Uterus (tissue), 4 donors: ENCODE data around the gene KCNQ1. TPM values are rescaled to one million over a fixed set of nuclear protein-coding genes. Genes with fewer than 3 reads are reported as not detected.

Source experiments
- DNase-seq, 2 donors: peaks; one replicate each; pipeline ENCODE4 v3.0.0-alpha.2; 2019 to 2020
- H3K27ac ChIP-seq, 2 donors: fragments of 200-600 bp; sonication (generic); 1 replicate in 1 of 2; 2 replicates in 1 of 2; pipeline ENCODE4 v1.5.1; 2016 to 2018
- H3K27me3 ChIP-seq, 2 donors: fragments of 200-600 bp; sonication (generic); one replicate each; pipeline ENCODE4 v1.5.1; 2018 to 2019; ENCODE audit warnings: control low read depth in 1 of 2
- H3K36me3 ChIP-seq, 2 donors: fragments of 200-600 bp; sonication (generic); one replicate each; pipeline ENCODE4 v1.5.1; 2019; ENCODE audit warnings: control low read depth in 1 of 2
- H3K4me1 ChIP-seq, 2 donors: fragments of 200-600 bp; sonication (generic); one replicate each; pipeline ENCODE4 v1.5.1; 2018 to 2019; ENCODE audit warnings: control low read depth in 1 of 2
- H3K4me3 ChIP-seq, 2 donors: fragments of 200-600 bp; sonication (generic); 1 replicate in 1 of 2; 2 replicates in 1 of 2; pipeline ENCODE4 v1.5.1; 2018 to 2019; ENCODE audit warnings: mild to moderate bottlenecking in 1 of 2
- H3K9me3 ChIP-seq, 2 donors: fragments of 200-600 bp; sonication (generic); one replicate each; pipeline ENCODE4 v1.5.1; 2019; ENCODE audit warnings: control low read depth in 1 of 2
- CTCF ChIP-seq, 4 experiments: fragments of 200-600 bp in 2 of 4; fragments of 450-650 bp in 2 of 4; sonication (generic) in 2 of 4; IDR thresholded peaks; one replicate each; pipeline ENCODE4 v1.5.1; 2016 to 2019; ENCODE audit warnings: antibody characterized with exemption in 4 of 4, mild to moderate bottlenecking in 2 of 4, moderate library complexity in 1 of 4
- POLR2A ChIP-seq, 2 donors: fragments of 450-650 bp; IDR thresholded peaks; one replicate each; pipeline ENCODE4 v1.6.1; 2016; ENCODE audit warnings: antibody characterized with exemption in 2 of 2, mild to moderate bottlenecking in 1 of 2, moderate library complexity in 1 of 2
- intact Hi-C: fragments of 100-400 bp; cut with DNase I; formaldehyde crosslinking; loops from one replicate; pipeline ENCODE4 v1.15.1; 2023; ENCODE audit warnings: low total_unique reads
- total RNA-seq, 4 donors: library from RNA; depleted of rRNA in 3 of 4; stranded (reverse); fragments of >200 nt in 3 of 4; gene quantifications; one replicate each; pipeline versions ENCODE4 v1.1.0 to v1.2.4, GENCODE V29; 2014 to 2023
- donor health status: DM: yes; HTN: yes; CAD: no.

Gene KCNQ1
- total RNA-seq, 4 donors from 2014 or later: 2.6 to 10.4 (median 5.4) TPM

- TF ChIP-seq CTCF (IDR thresholded peaks at IDR 0.05) (no peak), POLR2A (IDR thresholded peaks at IDR 0.05) (no peak)
- H3K4me1 ChIP-seq: no peaks in the 10 kb centered on the region
- no peak overlapping the region for H3K4me3 ChIP-seq
- H3K9me3 ChIP-seq: no peaks in the 10 kb centered on the region
- H3K27me3 ChIP-seq: no peaks in the 10 kb centered on the region
- no peak overlapping the region for H3K27ac ChIP-seq
- intact Hi-C loops: no loop called here
- peak in 1 of 2 donors; percentile 7 for DNase-seq
- H3K36me3 ChIP-seq: no peaks in the 10 kb centered on the region
Observed at GRCh38 chr11:2693271-2694261, 248.8 kb downstream of the KCNQ1 start.

GRCh38 chr11:2694495-2694894 lies 249.7 kb downstream of the KCNQ1 start:
- no peaks in the 10 kb centered on the region for H3K4me1 ChIP-seq
- no peaks in the 10 kb centered on the region for H3K9me3 ChIP-seq
- no peak overlapping the region for H3K4me3 ChIP-seq
- H3K27ac ChIP-seq: no peak overlapping the region
- TF ChIP-seq POLR2A (IDR thresholded peaks at IDR 0.05) (no peak), CTCF (IDR thresholded peaks at IDR 0.05) (no peak)
- intact Hi-C loops: no loop called here
- DNase-seq: peak in 1 of 2 donors; percentile 3
- no peaks in the 10 kb centered on the region for H3K36me3 ChIP-seq
- H3K27me3 ChIP-seq: no peaks in the 10 kb centered on the region

- no peak overlapping the region for H3K4me3 ChIP-seq
- no peaks in the 10 kb centered on the region for H3K36me3 ChIP-seq
- no peaks in the 10 kb centered on the region for H3K27me3 ChIP-seq
- H3K27ac ChIP-seq: no peak overlapping the region
- H3K4me1 ChIP-seq: no peaks in the 10 kb centered on the region
- peak in 1 of 2 donors; percentile 2 for DNase-seq
- intact Hi-C loops: no loop called here
- H3K9me3 ChIP-seq: no peaks in the 10 kb centered on the region
- TF ChIP-seq POLR2A (IDR thresholded peaks at IDR 0.05) (no peak), CTCF (IDR thresholded peaks at IDR 0.05) (no peak)
Observed at GRCh38 chr11:2694995-2695939, 250.5 kb downstream of the KCNQ1 start.

- intact Hi-C loops: no loop called here
- TF ChIP-seq POLR2A (IDR thresholded peaks at IDR 0.05): no peak
- TF ChIP-seq CTCF (IDR thresholded peaks at IDR 0.05): no peak
- no peak overlapping the region for H3K4me3 ChIP-seq
- DNase-seq: peak in 1 of 2 donors; percentile 2
- no peaks in the 10 kb centered on the region for H3K9me3 ChIP-seq
- no peaks in the 10 kb centered on the region for H3K36me3 ChIP-seq
- H3K4me1 ChIP-seq: no peaks in the 10 kb centered on the region
- no peak overlapping the region for H3K27ac ChIP-seq
- H3K27me3 ChIP-seq: no peaks in the 10 kb centered on the region
Observed at GRCh38 chr11:2696455-2696854, 251.6 kb downstream of the KCNQ1 start.
